Panc1 (cell line): Measurements from ENCODE around the gene HINFP. TPM values are rescaled to one million over a fixed set of nuclear protein-coding genes. Genes with fewer than 3 reads are reported as not detected.
A peak's percentile ranks its signal among the peaks of the same experiment; 100 is the strongest.
"Not testable (repeated sequence)": the region's sequence is repeated elsewhere in the genome, so short reads cannot be mapped to it uniquely, and the experiment has no call there.

Source experiments
- ATAC-seq: fragments of 200-7000 bp; cut with Tn5 transposase; 2 replicates; pipeline ENCODE4 v1.9.1; 2020; ENCODE audit warnings: mild to moderate bottlenecking, moderate library complexity
- BruUV-seq: library from RNA; stranded (reverse); fragments of 400-500 nt; replicated peaks from 2 replicates; lab custom pipeline; 2021; lab: Mats Ljungman, UMichigan
- CTCF ChIA-PET: fragments of 300-600 bp; sonication (Branson Sonifier 250); formaldehyde crosslinking; loops from one replicate; lab custom pipeline; 2022; ENCODE audit warnings: antibody characterized with exemption; lab: Charles Lee
- POLR2A ChIA-PET: fragments of 300-600 bp; sonication (Branson Sonifier 250); formaldehyde crosslinking; loops from one replicate; lab custom pipeline; 2022; ENCODE audit warnings: antibody characterized with exemption; lab: Charles Lee
- DNase-seq: peaks from one replicate; pipeline ENCODE4 v3.0.0-alpha.2; 2010; ENCODE audit warnings: low read depth, low spot score
- H3K27ac ChIP-seq: 2 replicates; pipeline ENCODE4 v1.5.1; 2011; ENCODE audit warnings: mild to moderate bottlenecking, low read length, inconsistent platforms
- H3K27me3 ChIP-seq: fragments of 200-500 bp; sonication (Bioruptor generic); 2 replicates; pipeline ENCODE4 v1.6.0; 2014; ENCODE audit warnings: low read length, inconsistent platforms; ENCODE audit not compliant: control insufficient read depth, insufficient read depth
- H3K36me3 ChIP-seq: fragments of 200-500 bp; sonication (Bioruptor generic); 2 replicates; pipeline ENCODE4 v1.5.1; 2014; ENCODE audit warnings: inconsistent platforms, mild to moderate bottlenecking, low read length, moderate library complexity; ENCODE audit not compliant: control insufficient read depth, insufficient read depth
- H3K4me1 ChIP-seq: 2 replicates; pipeline ENCODE4 v1.5.1; 2011; ENCODE audit warnings: inconsistent platforms, mild to moderate bottlenecking, low read length, moderate library complexity; ENCODE audit not compliant: control insufficient read depth, insufficient read depth
- H3K4me3 ChIP-seq, 2 experiments: 2 replicates each; pipeline ENCODE4 v1.5.1; 2011 to 2012; ENCODE audit warnings: low read depth in 2 of 2, low read length in 2 of 2, mild to moderate bottlenecking in 2 of 2, inconsistent platforms in 1 of 2, moderate library complexity in 1 of 2
- H3K9me3 ChIP-seq: fragments of 200-500 bp; sonication (Bioruptor generic); 2 replicates; pipeline ENCODE4 v1.5.1; 2014; ENCODE audit warnings: low read depth, mild to moderate bottlenecking, inconsistent platforms, low read length, moderate library complexity; ENCODE audit not compliant: control insufficient read depth, insufficient read depth
- in situ Hi-C: cut with HindIII; loops from 2 replicates; pipeline ENCODE4 v1.10.0; 2016; ENCODE audit warnings: low sequenced_read_pairs, low pct_unique_long_range_greater_than_20kb
- intact Hi-C: fragments of 100-400 bp; cut with micrococcal nuclease; formaldehyde crosslinking; loops from one replicate; pipeline ENCODE4 v1.10.0; 2022; ENCODE audit not compliant: unreplicated experiment
- total RNA-seq: library from RNA; stranded (reverse); gene quantifications from one replicate; pipeline ENCODE4 v1.2.1, GENCODE V29; 2021; ENCODE audit not compliant: unreplicated experiment
- TF ChIP-seq, protein P1 (sequence below), 2 experiments: IDR thresholded peaks; 2 replicates each; pipeline ENCODE4 v1.6.1; 2011 to 2012; ENCODE audit warnings: low read depth in 2 of 2, control low read depth in 1 of 2, low read length in 1 of 2, mild to moderate bottlenecking in 1 of 2, moderate library complexity in 1 of 2; ENCODE audit not compliant: insufficient read depth in 1 of 2
- TF ChIP-seq, protein P2 (sequence below): fragments of 450-650 bp; IDR thresholded peaks from 2 replicates; pipeline ENCODE4 v1.5.1; 2017; ENCODE audit warnings: mild to moderate bottlenecking

Gene HINFP
- total RNA-seq, 1 experiment from 2014 or later, result 52.7 TPM

DNA sequence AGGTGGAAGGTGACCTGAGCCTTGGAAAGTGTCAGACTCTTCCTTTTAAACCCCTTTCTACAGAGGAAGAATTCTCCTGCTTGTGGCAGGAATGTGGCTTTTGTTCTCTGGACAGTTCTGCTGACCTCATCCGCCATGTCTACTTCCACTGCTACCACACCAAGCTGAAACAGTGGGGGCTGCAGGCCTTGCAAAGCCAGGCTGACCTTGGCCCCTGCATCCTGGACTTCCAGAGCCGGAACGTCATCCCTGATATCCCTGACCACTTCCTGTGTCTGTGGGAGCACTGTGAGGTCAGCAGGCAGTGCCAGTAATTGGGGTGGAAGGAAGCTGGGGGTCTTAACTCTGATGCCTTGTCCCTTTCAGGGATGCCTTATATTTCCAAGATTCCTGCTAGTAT, 9.3 kb downstream of the HINFP start:
- intact Hi-C loops, result no loop called here
- in situ Hi-C loops, result no loop called here
- Histone ChIP-seq H3K4me1 (no peaks in the 10 kb centered on the region), H3K36me3 (peaks cover 10% of the 10 kb centered on the region), H3K9me3 (no peaks in the 10 kb centered on the region), H3K27ac (no peak overlapping the region), H3K27me3 (no peaks in the 10 kb centered on the region), H3K4me3 (no peak overlapping the region)
- ChIA-PET CTCF (interaction anchor here (0.6 kb wide), 1 partner anchor 9 kb away, joined by 3 read pairs; the partner anchor contains the start of gene HINFP), POLR2A (no interaction called here)
- DNase-seq (no peak), ATAC-seq (no peak)
- TF ChIP-seq, protein P1, sequence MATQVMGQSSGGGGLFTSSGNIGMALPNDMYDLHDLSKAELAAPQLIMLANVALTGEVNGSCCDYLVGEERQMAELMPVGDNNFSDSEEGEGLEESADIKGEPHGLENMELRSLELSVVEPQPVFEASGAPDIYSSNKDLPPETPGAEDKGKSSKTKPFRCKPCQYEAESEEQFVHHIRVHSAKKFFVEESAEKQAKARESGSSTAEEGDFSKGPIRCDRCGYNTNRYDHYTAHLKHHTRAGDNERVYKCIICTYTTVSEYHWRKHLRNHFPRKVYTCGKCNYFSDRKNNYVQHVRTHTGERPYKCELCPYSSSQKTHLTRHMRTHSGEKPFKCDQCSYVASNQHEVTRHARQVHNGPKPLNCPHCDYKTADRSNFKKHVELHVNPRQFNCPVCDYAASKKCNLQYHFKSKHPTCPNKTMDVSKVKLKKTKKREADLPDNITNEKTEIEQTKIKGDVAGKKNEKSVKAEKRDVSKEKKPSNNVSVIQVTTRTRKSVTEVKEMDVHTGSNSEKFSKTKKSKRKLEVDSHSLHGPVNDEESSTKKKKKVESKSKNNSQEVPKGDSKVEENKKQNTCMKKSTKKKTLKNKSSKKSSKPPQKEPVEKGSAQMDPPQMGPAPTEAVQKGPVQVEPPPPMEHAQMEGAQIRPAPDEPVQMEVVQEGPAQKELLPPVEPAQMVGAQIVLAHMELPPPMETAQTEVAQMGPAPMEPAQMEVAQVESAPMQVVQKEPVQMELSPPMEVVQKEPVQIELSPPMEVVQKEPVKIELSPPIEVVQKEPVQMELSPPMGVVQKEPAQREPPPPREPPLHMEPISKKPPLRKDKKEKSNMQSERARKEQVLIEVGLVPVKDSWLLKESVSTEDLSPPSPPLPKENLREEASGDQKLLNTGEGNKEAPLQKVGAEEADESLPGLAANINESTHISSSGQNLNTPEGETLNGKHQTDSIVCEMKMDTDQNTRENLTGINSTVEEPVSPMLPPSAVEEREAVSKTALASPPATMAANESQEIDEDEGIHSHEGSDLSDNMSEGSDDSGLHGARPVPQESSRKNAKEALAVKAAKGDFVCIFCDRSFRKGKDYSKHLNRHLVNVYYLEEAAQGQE (IDR thresholded peaks at IDR 0.05; ENCODE audit: insufficient read depth in 1 of 2, low read depth in 2 of 2, low read length in 1 of 2), result no peak
- BruUV-seq, result no TSS peak

DNA sequence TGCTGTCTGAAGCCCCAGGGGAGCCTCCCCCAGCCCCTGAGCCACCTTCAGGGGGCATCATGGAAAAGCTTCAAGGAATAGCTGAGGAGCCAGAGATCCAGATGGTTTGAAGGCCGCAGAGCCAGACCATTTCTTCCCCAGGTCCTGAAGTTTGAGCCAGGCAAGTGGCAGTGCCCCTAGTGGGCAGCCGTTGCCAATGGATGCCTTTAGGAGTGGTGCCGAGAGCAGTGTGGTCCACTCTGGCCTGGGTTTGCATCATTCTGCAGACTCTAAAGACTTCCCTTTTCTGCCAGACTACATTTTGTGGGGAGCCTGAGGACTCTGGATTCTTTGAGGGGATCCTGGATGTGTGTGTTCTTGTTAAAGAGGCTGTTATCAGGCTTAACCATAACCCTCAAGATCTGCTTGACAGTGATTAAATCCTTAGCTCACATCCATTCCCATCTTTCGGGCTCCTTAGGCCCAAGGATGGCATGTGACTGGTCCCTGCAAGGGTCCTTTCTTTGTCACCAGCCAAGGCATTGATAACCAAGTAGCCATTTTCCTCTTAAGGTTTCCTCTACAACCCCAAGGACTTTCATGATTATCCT, 13.1 kb downstream of the HINFP start:
- intact Hi-C loops (no loop called here), in situ Hi-C loops (no loop called here)
- TF ChIP-seq, protein P2, sequence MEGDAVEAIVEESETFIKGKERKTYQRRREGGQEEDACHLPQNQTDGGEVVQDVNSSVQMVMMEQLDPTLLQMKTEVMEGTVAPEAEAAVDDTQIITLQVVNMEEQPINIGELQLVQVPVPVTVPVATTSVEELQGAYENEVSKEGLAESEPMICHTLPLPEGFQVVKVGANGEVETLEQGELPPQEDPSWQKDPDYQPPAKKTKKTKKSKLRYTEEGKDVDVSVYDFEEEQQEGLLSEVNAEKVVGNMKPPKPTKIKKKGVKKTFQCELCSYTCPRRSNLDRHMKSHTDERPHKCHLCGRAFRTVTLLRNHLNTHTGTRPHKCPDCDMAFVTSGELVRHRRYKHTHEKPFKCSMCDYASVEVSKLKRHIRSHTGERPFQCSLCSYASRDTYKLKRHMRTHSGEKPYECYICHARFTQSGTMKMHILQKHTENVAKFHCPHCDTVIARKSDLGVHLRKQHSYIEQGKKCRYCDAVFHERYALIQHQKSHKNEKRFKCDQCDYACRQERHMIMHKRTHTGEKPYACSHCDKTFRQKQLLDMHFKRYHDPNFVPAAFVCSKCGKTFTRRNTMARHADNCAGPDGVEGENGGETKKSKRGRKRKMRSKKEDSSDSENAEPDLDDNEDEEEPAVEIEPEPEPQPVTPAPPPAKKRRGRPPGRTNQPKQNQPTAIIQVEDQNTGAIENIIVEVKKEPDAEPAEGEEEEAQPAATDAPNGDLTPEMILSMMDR, result peak; percentile 86
- TF ChIP-seq, protein P1 (IDR thresholded peaks at IDR 0.05; ENCODE audit: insufficient read depth in 1 of 2, low read depth in 2 of 2, low read length in 1 of 2), result no peak
- H3K9me3 ChIP-seq, result no peaks in the 10 kb centered on the region
- CTCF ChIA-PET, result interaction anchor here (1.0 kb wide), 2 partner anchors 9 to 25 kb away, joined by 3 to 7 read pairs; no protein-coding TSS in a partner anchor
- no peak overlapping the region for H3K27ac ChIP-seq
- H3K36me3 ChIP-seq, result peaks cover 10% of the 10 kb centered on the region
- DNase-seq, result no peak
- no peaks in the 10 kb centered on the region for H3K27me3 ChIP-seq
- BruUV-seq, result no TSS peak
- H3K4me3 ChIP-seq, result no peak overlapping the region
- POLR2A ChIA-PET, result no interaction called here
- no peaks in the 10 kb centered on the region for H3K4me1 ChIP-seq
- peak; percentile 74 for ATAC-seq

DNA sequence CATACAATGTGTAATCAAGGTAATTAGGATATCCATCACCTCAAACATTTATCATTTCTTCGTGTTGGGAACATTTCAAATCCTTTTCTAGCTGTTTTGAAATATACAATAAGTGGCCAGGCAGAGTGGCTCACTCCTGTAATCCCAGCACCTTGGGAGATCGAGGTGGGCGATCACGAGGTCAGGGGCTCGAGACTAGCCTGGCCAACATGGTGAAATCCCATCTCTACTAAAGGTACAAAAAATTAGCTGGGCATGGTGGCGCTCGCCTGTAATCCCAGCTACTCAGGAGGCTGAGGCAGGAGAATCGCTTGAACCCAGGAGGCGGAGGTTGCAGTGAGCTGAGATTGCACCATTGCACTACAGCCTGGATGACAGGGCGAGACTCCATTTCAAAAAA, 17.9 kb downstream of the HINFP start:
- BruUV-seq, H3K36me3 ChIP-seq, DNase-seq, H3K9me3 ChIP-seq, H3K4me3 ChIP-seq, H3K27me3 ChIP-seq, in situ Hi-C loops, ATAC-seq, H3K4me1 ChIP-seq, H3K27ac ChIP-seq, intact Hi-C loops: not testable (repeated sequence)
- ChIA-PET CTCF (interaction anchor here (0.5 kb wide), 1 partner anchor 106 kb away, joined by 5 read pairs; no protein-coding TSS in a partner anchor), POLR2A (interaction anchor here (0.7 kb wide), 2 partner anchors 248 to 1328 kb away, joined by 4 read pairs; no protein-coding TSS in a partner anchor)
